Right lobe of liver (tissue), 6 donors: ENCODE measurements around the gene PEAK3. TPM values are rescaled to one million over a fixed set of nuclear protein-coding genes. Genes with fewer than 3 reads are reported as not detected.

Experiments
- ATAC-seq, 4 donors: fragments of 200-7000 bp; cut with Tn5 transposase; one replicate each; pipeline ENCODE4 v1.9.1; 2020; ENCODE audit warnings: mild to moderate bottlenecking in 4 of 4, moderate library complexity in 4 of 4
- DNase-seq, 3 donors: peaks; one replicate each; pipeline ENCODE4 v3.0.0-alpha.2; 2020
- H3K27ac ChIP-seq, 3 donors: fragments of 200-600 bp; one replicate each; pipeline ENCODE4 v1.8.0; 2022
- H3K27me3 ChIP-seq, 2 donors: fragments of 200-600 bp; one replicate each; pipeline ENCODE4 v1.8.0; 2022
- H3K36me3 ChIP-seq, 4 donors: fragments of 200-600 bp; sonication (generic) in 1 of 4; one replicate each; pipeline versions ENCODE4 v1.5.1 to v1.8.0; 2017 to 2022; ENCODE audit warnings: control low read depth in 1 of 4
- H3K4me1 ChIP-seq, 4 donors: fragments of 200-600 bp; sonication (generic) in 1 of 4; one replicate each; pipeline versions ENCODE4 v1.5.1 to v1.8.0; 2017 to 2022; ENCODE audit warnings: control low read depth in 1 of 4
- H3K4me3 ChIP-seq, 3 donors: fragments of 200-600 bp; one replicate each; pipeline ENCODE4 v1.8.0; 2022
- H3K9me3 ChIP-seq, 4 donors: fragments of 200-600 bp; sonication (generic) in 1 of 4; one replicate each; pipeline versions ENCODE4 v1.5.1 to v1.8.0; 2017 to 2022; ENCODE audit warnings: control low read depth in 1 of 4
- POLR2A ChIP-seq: fragments of 450-650 bp; IDR thresholded peaks from one replicate; pipeline ENCODE4 v1.6.1; 2017; ENCODE audit warnings: antibody characterized with exemption, mild to moderate bottlenecking
- WGBS: methylation state at CpG from one replicate; pipeline ENCODE4 v1.1.6; 2018; ENCODE audit warnings: low coverage, low lambda C conversion rate; ENCODE audit not compliant: insufficient coverage; ENCODE audit errors: missing lambda C conversion rate; 5-methylcytosine and 5-hydroxymethylcytosine counted together
- intact Hi-C, 2 donors: fragments of 100-400 bp; cut with DNase I; formaldehyde crosslinking; loops; one replicate each; pipeline versions ENCODE4 v1.11.2 to v1.14.1; 2022
- total RNA-seq, 6 experiments: library from RNA; depleted of rRNA in 2 of 6; stranded (reverse); fragments of >200 nt in 2 of 6; fragmentation: NEBNext Ultra II Directional in 3 of 6; extraction: Animal tissue kit (Norgen Biotek cat#: 25700) in 3 of 6; gene quantifications; one replicate each; pipeline versions ENCODE4 v1.1.0 to v1.2.4, GENCODE V29; 2016 to 2023
- TF ChIP-seq, protein P1 (sequence below), 4 donors: fragments of 200-600 bp in 3 of 4; fragments of 450-650 bp in 1 of 4; IDR thresholded peaks; one replicate each; pipeline versions ENCODE4 v1.5.1 to v1.8.0; 2016 to 2022; ENCODE audit warnings: antibody characterized with exemption in 4 of 4, mild to moderate bottlenecking in 2 of 4
- donor health status: DM: no; HTN: yes; CAD: no.
- donor health status: DM: no; HTN: no; CAD: no.
- donor health status: DM: no; HTN: no; CAD: no.
- donor health status: DM: no; HTN: yes; CAD: no.
- donor health status: DM: no; HTN: yes; CAD: no.

Gene PEAK3
- total RNA-seq, 6 experiments from 2014 or later: 0.07 to 0.49 (median 0.36) TPM

DNA sequence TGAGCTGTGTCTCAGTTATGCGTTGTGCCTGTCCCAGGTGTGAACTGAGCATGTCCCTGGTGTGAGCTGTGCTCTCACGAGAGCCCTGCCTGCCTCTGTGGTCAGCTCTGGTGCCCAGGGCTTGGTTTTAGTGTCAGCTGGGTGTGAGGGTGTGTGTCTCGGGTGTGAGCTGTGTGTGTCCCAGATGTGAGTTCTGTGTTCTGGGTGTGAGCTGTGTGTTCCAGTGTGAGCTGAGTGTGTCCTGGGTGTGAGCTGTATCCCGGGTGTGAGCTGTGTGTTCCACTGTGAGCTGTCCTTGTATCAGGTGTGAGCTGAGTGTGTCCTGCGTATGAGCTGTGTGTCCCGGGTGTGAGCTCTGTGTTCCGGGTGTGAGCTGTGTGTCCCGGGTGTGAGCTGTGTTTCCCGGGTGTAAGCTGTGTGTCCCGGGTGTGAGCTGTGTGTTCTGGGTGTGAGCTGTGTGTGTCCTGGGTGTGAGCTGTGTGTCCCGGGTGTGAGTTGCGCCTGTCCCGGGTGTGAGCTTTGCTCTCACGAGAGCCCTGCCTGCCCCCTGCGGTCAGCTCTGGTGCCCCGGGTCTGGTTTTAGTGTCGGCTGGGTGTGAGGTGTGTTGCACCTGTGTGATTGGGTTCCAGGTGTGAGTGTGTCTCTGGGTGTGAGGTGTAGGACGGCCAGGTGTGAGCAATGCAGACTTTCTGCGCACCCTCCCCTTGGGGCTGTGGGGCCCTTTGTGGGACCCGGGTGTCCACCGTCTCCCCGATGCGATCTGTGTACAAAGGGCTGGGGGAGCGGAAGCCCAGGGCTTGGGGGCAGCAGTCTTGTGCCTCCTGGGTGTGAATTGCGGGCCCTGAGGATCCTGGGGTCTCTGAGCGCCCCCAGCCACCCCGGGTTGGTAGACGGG is 7.1 kb upstream of the PEAK3 start:
- H3K4me1 ChIP-seq: peaks cover 0 to 18% (median 0%) of the 10 kb centered on the region in 4 donors
- no peak overlapping the region for H3K4me3 ChIP-seq
- WGBS: 28% methylated on average over 9 of the region's 28 CpGs
- peak overlapping the region in 1 of 3 donors; percentile 47 for H3K27ac ChIP-seq
- peaks cover 0 to 21% of the 10 kb centered on the region in 2 donors for H3K27me3 ChIP-seq
- TF ChIP-seq, protein P1, sequence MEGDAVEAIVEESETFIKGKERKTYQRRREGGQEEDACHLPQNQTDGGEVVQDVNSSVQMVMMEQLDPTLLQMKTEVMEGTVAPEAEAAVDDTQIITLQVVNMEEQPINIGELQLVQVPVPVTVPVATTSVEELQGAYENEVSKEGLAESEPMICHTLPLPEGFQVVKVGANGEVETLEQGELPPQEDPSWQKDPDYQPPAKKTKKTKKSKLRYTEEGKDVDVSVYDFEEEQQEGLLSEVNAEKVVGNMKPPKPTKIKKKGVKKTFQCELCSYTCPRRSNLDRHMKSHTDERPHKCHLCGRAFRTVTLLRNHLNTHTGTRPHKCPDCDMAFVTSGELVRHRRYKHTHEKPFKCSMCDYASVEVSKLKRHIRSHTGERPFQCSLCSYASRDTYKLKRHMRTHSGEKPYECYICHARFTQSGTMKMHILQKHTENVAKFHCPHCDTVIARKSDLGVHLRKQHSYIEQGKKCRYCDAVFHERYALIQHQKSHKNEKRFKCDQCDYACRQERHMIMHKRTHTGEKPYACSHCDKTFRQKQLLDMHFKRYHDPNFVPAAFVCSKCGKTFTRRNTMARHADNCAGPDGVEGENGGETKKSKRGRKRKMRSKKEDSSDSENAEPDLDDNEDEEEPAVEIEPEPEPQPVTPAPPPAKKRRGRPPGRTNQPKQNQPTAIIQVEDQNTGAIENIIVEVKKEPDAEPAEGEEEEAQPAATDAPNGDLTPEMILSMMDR (IDR thresholded peaks at IDR 0.05): no peak
- TF ChIP-seq POLR2A: no peak
- peak in 1 of 4 donors; percentile 8 for ATAC-seq
- no peak for DNase-seq
- no peaks in the 10 kb centered on the region for H3K9me3 ChIP-seq
- intact Hi-C loops: no loop called here
- no peaks in the 10 kb centered on the region for H3K36me3 ChIP-seq

DNA sequence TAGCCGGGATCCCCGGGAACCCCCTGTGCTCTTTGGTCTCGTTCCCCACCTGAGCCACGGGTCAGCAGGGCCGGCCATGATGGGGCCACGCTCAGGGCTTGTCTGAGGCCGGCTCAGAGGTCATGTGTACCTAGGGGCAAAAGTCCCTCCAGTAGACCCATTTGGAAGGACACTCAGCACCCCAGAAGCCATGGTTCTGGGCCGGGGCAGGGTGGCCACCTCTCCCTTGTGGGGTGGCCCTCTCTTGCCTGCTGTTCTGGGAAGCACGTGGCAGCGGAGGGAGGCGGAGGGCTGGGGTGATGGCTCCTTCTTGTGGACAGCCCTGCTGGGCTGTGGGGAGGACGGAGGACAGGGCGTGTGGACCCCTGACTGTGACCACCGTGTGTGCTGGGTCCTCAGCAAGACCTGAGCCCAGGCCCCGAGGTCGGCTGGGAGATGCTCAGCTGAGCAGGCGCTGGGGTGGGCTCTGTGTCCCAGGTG is 6.4 kb upstream of the PEAK3 start:
- Histone ChIP-seq H3K9me3 (no peaks in the 10 kb centered on the region), H3K27me3 (peaks cover 0 to 21% of the 10 kb centered on the region in 2 donors), H3K27ac (no peak overlapping the region), H3K36me3 (no peaks in the 10 kb centered on the region), H3K4me3 (no peak overlapping the region), H3K4me1 (peaks cover 0 to 18% (median 0%) of the 10 kb centered on the region in 4 donors)
- WGBS: no CpG with 5 or more reads among the region's 17 CpGs
- intact Hi-C loops: no loop called here
- DNase-seq (no peak), ATAC-seq (peak in 2 of 4 donors; percentile 3 to 13)
- TF ChIP-seq POLR2A: no peak
- TF ChIP-seq, protein P1 (IDR thresholded peaks at IDR 0.05): no peak

DNA sequence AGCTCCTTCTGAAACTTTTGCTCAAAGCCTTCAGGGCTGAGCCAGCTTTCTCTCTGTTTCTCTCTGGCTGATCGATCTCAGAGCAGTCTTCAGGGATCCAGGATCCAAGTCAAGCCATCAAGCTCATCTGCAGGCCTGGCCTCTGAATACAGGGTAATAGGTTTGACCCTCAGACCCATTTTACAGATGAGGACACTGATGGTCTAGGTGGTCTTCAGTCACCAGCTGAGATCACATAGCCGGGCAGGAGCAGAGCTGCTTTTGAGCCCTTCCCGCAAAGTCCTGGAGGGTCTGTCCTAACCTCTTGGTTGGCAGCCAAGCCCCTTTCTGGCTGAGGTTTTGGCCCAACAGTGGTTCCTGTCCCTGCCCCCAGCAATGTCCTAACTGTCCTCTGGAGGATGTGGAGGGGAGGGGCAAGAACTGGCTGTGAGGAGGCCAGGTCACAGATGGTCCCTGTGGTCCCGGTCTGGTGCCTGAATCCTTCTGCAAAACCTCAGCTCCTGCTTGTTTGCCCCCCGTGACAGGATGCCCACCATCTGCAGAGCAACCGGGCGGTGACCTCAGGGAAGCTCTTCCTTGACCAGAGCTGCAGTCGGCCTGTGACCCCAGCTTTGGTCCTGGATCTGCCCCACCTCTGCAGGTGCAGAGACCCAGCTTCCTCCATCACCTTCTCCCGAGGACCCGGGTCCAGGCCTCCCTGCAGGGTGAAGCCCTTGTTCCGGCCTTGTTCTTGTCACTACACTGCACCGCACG is 5.8 kb upstream of the PEAK3 start:
- H3K27me3 ChIP-seq: peaks cover 0 to 21% of the 10 kb centered on the region in 2 donors
- intact Hi-C loops: no loop called here

More for the DNA sequence above, 5.8 kb upstream of the PEAK3 start:
- TF ChIP-seq, protein P1 (IDR thresholded peaks at IDR 0.05): no peak
- no peak for TF ChIP-seq POLR2A
- Histone ChIP-seq H3K4me1 (peaks cover 0 to 18% (median 0%) of the 10 kb centered on the region in 4 donors), H3K9me3 (no peaks in the 10 kb centered on the region), H3K4me3 (no peak overlapping the region), H3K36me3 (no peaks in the 10 kb centered on the region), H3K27ac (no peak overlapping the region)
- ATAC-seq: peak in 3 of 4 donors; percentile 11 to 20 (median 16)
- no peak for DNase-seq
- WGBS: 58% methylated on average over 3 of the region's 13 CpGs
